Measurements from ENCODE around the gene TDP2.

DNA sequence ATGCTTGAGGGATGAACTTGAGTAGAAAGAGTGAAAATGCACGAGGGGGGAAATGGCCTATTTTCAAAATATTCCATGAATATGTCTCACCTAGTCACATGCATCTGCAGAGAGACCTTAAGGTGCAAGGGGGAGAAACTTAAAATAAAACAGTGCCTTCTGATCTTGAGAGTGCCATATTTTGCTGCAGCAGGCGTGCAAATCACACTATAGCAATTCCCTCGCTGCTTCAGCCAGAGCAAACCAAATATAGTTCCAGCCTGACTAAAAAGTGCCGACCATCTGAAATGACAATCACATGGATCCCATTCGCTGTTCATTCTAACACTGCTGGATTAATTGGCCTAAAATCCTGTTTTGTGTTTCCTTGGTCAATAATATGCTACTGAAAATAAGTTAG lies 47.0 kb downstream of the TDP2 start:
- TF ChIP-seq, protein P1, sequence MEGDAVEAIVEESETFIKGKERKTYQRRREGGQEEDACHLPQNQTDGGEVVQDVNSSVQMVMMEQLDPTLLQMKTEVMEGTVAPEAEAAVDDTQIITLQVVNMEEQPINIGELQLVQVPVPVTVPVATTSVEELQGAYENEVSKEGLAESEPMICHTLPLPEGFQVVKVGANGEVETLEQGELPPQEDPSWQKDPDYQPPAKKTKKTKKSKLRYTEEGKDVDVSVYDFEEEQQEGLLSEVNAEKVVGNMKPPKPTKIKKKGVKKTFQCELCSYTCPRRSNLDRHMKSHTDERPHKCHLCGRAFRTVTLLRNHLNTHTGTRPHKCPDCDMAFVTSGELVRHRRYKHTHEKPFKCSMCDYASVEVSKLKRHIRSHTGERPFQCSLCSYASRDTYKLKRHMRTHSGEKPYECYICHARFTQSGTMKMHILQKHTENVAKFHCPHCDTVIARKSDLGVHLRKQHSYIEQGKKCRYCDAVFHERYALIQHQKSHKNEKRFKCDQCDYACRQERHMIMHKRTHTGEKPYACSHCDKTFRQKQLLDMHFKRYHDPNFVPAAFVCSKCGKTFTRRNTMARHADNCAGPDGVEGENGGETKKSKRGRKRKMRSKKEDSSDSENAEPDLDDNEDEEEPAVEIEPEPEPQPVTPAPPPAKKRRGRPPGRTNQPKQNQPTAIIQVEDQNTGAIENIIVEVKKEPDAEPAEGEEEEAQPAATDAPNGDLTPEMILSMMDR (IDR thresholded peaks at IDR 0.05) = no peak
- no peak for TF ChIP-seq POLR2A (IDR thresholded peaks at IDR 0.05)
